HS-5 (cell line): ENCODE measurements around the gene AFF3.

ENCODE experiments used
- DNase-seq: peaks from one replicate; pipeline ENCODE4 v3.0.0-alpha.2; 2012; ENCODE audit warnings: low read depth

Gene AFF3

DNA sequence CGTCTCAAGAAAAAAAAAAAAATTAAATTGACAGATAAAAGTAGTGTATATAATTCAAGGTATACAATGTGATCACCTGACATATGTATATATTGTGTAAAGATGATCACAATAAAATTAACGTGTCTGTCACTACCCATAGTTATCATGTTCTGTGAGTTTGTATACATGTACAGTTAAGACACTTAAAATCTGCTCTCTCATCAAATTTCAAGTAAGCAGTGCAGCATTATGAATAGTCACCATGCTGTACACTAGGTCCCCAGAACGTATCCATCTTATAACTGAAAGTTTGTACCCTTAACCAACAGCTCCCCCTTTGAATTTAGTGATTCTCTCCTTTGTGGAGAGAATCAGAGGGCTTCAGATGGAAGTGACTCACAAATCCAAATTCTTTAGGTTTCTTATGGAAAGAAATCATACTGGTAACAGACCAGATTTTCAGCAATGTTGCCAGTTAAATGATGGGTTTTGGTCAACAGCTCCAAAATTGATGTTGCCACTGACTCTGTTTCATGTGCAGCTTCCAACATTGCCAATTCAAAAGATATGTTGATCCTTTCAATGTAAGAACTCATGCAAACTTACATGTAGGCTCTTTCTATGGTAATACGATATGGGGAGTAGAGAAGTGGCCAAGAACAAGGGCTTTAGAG, 281.5 kb downstream of the AFF3 start:
- DNase-seq = no peak

DNA sequence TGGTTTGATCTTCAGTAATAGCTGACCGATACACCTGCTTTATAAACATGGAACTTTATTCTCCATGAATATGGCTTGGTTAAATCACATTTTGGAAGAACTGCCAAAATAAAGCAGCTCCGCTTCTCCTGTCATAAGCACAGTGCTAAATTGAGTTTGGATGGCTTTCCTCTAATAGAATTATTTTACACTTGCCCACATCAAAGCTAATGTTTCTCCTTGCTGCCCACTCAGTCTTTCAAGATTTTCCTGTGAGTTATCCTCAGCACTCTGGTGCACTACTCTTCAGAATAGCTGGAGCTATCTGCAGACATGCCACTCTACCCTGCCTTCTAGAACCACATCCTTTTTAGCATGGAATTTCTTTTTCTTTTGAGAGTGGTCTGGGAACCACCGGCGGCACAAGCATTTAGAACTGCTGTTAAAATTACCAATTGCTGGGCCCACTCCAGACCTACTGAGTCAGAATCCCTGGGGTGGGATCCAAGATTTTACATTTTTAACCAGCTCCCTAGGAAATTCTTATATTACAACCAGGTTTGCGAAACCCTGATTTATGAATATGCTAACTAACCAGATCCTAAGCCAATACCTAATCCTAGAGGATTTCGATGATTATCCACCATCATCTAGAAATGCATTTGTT, 283.3 kb downstream of the AFF3 start:
- DNase-seq = peak; percentile 88

DNA sequence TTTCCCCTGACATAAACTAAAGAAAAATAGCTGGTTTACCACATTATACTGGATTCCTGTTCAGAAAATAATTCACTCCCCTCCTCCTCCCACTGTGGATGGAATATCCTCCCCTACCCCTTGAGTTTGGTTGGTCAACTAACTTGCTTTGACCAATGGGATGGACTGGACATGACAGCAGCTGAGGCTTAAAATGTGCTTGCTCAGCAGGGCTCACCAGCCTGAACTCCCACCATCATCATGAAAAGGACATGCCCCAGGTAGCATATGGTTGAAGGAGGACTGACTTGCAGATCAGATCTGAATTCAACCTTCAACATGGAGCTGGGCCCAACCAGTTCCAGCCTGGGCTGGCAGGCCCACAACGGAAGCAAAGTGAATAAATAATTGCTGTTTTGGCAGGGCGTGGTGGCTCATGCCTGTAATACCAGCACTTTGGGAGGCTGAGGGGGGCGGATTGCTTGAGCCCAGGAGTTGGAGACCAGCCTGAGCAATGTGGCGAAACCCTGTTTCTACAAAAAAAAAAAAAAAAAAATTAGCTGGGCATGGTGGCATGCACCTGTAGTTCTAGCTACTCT, 284.4 kb downstream of the AFF3 start:
- DNase-seq = no peak

DNA sequence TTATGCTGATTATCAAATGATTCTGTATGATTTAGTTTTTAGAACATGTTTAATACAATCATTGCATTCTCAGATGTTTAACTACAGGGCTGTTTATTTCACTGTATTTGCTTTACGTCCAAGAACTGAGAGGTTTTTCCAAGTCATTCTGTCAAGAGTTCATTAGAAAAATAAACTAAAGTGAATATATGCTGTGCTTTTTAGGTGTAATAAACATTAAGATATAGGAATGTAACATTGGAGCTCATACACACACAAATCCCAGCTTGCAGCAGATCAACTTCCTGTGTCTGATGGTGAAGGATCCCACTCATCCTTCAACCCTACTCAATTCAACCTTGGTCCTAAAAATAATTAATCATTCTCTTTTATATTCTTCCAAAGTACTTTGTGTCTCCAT, 285.0 kb downstream of the AFF3 start:
- DNase-seq = no peak

DNA sequence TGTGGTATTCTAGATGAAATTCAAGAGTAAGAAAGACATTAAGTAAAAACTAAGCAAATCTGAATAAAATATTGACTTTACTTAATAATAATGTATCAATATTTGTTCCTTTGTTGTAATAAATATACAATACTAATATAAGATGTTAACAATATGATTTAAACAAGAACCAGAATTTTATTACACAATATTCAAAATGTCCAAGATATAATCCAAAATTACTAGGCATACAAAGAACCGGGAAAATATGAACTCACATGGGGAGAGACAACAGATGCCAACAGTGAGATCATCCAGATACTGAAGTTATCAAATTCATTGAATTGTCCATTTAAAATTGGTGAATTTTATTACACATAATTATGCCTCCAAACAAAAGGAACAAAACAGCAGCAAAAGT, 286.3 kb downstream of the AFF3 start:
- DNase-seq = no peak

DNA sequence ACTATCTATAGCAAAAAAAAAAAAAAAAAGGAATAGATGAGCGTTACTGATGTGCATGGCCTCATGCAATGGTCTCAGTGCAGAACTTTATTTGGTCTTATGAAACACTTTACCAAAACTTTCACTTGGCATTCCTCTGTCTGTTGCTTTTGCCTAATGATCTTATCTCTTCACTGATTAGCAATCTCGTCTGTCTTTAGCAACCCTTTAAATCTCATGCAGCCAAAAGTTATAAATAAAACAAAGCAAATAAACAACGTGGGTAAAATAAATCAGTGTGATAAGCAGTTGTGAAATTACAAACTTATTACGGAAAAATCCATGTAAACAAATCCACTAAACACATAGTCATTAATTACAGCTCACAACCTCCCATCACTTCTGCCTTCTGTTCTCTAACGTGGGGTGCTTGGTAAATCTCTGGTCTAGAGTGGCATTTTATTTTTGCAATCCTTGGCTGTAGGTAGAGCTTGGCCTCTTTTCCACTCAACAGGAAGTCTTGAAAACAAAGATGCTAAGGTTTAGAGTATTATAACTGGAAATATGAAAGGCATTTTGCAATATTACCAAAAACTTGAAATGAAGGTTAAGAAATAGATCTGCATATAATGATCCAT, 288.0 kb downstream of the AFF3 start:
- DNase-seq = no peak

DNA sequence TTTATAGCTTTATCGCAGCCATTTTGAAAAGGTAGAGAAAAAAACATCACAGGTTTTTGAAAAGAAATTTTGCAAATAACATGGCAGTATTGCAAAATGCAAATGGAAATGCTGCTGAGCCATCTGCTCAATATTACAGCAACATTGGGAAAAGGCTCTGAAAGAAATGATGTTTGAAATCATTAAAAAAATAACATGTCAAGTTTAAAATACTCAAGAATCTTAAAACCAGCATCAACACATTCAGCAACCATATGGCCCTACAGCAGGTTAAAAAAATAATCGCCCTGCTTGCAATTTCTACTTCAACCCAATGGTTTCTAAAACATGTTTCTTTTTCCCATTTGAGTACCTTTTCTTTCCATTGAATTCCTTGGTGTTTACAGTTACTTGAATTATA, 289.4 kb downstream of the AFF3 start:
- no peak for DNase-seq

DNA sequence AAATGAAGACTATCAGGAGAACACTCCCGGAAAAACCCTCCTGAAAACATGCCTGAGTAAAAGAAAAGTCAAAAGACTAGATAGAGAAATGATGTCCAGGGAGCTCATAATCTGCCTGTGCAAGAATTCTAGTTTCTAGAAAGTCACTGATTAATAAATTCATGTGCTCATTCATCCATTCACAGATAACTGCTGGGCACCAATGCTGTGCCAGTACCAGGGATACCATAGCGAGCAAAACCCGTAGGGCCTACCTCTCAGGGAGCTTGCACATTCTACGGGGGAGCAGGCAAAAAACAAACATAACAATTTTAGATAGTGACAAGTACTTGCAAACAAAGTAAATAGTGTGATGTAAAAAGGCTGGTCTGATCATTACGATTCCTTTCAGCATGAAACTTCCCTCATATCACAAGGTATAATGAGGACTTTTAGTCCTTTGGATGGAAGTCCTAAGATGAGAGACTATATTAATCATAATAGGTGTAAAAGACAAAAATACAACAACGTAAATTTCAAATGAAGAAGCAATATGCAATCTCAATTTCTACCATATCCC, 289.9 kb downstream of the AFF3 start:
- DNase-seq = no peak

DNA sequence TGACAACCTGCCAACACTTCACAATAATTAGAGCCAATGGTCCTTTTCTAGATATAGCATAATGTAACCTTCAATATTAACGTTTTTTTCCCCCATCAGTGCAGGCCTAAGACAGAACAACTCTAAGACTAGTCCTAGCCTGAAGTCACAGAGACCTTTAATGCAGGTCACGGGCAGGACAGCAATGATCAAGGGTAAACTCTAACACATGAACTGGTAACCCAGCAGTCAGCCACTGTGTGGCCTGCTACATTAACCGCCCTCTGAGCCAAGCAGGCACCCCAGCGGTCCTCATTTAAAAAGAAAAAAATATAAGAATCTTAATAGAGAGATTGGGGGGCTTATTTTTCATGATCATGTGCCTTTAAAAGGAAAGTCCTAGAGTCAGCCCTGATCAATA, 290.6 kb downstream of the AFF3 start:
- DNase-seq = no peak

DNA sequence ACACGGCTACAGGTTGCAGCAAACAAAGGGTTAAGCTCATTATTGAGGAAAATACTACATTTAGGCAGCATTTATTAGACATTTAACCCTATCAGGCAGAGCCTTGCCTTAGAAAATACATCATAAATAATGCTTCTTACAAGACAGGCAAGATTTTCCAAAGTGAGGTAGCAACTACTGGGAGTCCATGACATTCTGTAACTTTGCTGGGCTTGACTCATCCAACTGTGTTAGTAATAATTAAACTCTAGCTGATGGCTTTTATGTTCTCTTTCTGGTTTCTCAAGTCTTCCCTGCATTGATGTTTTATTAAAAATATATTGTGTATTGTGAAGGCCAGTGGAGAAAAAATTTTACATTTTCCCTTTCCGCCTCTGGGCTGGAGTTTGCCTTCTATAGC, 291.3 kb downstream of the AFF3 start:
- DNase-seq = no peak

DNA sequence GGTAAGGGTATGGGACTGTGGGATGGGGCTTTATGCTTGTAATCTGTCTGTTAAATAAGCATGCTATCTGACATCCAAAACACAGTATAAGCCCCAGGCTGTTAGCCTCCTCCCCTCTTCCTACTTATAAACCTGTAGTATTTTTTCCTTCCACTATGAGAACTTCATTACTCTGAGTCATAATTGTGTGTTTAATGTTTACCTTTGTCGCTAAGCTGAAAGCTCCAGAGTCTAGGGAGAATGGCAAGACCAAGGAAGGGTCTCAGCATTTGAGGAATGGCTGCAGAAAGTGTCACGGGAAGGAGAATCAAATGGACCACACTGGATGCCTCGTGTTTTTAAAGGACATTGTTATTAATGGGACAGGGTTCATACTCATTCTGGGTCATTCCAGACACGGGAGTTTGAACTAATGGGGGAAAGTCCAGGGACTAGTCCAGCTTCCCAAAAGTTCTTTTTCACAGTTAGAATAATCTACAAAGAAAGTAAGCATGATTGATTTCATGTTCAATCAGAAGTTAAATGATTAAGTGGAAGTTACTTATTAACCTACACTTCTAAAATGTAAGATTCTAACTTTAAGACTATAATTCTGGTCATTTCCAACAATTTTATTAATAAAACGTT, 292.2 kb downstream of the AFF3 start:
- DNase-seq = no peak

DNA sequence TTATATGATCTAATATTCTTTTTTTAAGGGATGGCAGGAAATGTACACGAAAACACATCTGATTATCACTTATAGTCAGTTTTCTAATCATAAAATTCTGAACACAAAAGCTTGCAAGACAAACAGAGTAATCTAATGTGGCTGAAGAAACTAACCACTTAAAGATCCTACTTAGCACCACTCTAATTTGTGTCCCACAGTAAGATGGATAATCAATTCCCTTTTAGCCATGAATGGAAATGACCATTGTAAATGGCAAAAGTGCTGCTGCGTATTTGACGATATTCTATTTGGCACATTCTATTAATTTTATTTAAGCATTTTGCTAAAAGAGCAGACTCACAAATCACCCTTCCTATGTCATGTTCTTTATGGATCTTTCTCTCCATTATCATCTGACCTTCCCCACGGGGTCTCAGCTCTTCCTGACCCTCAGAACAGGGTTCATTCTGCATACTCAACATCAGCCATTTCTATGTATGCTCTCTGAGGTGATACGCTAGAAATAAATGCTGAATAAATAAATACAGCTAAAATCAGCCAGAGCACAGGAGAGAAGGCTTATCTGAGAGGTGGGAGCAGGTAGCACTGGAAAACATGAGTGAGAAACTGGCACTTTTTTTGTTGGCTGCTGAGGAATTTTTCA, 295.8 kb downstream of the AFF3 start:
- DNase-seq = no peak

DNA sequence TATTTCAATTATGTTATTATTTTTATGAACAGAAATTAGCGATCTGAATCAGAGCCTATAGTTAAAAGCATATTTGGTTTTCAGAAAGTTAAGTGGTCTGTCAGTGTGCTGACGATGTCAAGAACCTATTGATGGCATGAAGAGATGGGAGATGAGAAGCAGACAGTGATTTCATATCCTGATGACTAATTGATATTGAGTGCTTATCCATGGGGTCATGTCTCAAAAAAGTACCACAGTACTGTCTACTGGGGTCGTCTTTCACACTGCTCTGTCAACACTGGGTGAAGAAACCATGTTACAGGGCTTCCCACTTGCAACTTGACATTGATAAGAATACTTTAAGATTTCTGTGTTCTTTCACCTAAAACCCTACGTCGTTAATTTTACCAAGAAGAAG, 297.1 kb downstream of the AFF3 start:
- DNase-seq = no peak

DNA sequence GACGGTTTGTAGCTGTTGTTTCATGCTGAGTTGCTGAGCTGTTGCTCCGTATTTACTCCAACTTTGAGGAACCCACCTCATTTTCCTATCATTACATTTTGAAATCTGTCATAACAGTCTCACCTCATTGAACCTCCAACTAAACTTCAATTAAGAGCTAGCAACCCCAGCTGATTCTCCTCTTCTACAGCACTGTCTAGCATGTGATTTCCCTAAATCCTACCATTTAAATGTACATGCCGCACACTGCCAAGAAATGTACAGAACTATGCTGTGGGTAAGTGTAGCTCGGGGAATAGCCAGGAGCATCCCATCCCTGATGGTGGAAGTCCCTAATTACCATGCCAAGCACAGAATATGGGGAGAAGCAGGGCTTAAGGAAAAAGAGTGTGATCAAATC, 299.9 kb downstream of the AFF3 start:
- no peak for DNase-seq

DNA sequence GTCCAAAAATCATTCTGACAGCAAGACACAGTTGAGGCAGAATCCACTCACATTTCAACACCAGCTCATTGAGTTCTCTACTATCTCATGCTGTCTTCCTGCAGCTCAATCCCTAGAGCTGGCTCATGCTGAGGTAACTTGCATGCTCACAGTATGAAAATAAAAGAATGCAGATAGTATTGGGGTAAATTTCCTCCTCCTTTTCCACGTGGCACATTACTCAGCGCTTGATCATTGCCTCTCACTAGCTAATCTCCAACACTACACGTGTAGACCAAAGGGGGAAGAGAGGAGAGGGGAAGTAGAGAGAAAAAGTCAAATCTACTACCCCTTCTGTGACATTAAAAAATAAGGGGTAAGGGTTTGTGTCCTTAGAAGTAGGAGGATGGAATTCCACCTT, 300.6 kb downstream of the AFF3 start:
- peak; percentile 93 for DNase-seq

DNA sequence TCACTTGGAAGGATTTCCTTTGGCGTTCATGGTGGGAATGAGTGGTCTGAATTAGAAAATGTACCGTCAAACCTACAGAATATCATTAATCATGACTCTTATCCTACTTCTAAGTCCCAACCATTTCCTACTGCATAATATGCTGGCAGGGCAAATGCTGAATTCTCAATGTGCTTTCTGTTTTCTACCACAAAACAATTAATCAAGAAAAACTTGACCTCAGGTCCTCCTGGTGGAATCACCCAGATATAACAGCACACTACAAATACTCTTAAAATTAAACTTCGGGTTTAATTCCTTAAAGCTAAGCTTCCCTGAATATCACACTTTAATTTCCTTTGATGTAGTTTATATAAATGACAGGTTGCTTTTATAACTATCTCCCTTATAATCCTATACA, 301.6 kb downstream of the AFF3 start:
- no peak for DNase-seq

DNA sequence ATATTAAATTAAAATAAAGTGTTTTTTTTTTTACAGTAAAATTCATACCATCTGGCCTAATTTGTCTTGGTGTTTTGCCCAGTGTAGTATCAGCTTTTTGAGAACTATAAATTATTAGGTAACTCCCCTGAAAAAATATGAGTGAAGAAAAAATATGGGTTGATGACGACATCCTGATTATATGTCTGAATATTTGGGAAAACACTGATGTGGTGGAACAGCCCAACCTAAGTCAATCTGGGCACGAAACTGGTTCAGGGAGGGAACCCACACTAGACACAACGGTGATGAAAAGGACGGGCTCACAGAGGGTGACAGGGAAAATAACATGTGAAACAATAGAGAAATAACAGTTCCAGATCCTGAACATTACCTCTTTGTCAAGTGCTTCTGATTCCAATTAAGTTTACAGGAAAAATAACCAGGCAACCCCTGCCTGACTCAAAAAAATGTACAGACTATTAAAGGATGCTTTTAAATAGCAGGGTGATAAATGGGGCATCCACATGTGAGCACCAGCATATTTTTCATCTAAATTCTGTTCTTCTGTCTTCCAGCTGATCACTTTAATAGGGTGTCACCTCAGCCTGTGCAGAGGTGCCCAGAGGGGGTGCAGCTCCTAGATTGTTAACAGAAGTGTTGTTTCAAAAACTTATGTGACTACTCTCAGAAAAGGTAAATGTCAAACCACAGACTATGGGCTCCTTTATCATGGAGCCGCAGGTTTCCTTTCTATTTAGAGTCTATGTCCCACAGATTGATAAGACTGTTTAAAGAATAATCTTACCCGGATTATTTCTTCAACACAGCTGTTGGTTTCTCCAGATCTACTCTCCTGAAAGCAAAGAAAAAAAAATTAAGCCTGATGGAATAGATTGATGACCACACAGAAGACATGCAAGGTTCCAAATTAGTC, 305.4 kb downstream of the AFF3 start:
- peak; percentile 89 for DNase-seq

DNA sequence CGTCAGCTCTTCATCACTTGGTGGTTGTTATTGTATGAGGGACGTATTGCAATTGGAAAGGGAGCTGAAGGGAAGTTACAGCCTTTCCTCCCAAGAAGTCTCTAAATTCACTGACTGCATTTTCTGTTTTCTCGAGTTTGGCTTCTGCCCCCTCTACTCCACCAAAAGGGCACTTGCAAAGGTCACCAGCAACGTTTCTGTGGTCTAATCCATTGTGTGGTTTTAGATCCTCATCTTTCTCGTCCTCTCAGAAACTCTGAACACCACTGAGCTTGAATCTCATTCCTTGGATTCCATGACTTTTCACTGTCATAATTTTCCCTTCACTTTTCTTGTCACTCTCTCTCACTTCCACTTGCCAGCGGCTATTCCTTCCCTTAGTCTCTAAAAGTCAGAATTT, 308.0 kb downstream of the AFF3 start:
- DNase-seq = no peak

DNA sequence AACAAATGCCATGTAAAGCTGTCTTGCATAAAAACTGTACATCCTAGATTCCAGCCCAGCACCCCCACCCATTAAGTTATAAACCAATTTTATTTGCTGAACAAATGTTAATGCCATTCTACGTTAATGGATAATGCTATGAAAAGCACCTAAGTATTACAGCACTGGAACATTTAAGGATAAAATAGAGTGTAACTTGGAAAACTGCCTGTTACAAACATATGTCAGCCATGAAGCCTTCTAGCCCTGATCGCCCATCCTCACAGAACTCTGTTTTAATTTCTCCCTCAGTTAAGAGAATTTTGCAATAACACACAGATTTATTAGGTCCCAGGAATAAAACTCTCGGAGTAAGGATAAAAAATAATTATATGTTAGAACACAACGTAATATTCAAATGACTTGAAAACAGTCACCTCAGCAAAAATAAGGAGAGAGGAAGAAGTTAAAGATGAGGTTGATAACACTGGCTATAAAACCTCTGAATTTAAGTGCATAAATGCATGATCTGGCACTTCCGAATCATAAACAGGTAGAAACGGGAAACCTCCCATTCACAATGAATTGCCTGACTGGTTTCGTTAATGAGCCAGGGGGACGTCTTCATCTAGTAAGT, 308.7 kb downstream of the AFF3 start:
- DNase-seq = no peak

DNA sequence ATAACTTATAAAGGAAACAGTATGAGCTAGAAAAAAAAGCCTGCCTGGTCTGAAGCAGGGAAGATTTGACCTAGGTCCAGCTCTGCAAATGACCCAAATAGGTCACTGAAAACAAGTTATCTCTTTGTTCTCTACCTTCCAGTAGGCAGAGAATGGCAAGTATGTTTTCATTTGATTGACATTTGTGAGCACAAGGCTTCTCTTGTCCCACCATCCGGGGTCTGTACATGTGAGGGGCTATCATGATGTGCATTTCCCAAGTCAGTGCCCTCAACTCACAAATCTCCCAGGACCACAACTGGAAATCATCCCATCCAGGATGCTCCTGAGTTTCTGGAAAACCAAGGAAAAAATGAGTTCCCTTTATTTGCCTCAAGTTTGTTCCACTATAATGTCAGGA, 309.5 kb downstream of the AFF3 start:
- no peak for DNase-seq

DNA sequence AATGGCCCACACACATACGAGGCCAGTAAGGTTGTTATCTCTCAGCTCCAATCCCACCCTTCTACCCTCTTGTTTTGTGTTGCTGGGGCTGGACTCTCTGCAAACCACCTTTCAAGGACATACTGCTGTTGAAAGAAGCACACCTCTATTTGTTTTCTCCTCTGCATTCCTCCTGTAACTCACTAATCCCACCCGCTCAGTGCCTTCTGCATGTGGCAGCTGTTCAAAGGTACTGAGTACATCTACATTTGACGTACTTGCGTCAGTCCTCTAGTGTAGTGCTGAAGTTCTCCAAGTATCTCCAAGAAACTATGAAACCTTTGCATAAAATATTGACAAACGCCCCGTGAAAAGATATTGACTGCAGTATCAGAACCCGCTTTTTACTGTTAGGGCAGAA, 310.6 kb downstream of the AFF3 start:
- DNase-seq = no peak
